Uterus (tissue), 4 donors: ENCODE results near the gene MEF2C. TPM values are rescaled to one million over a fixed set of nuclear protein-coding genes. Genes with fewer than 3 reads are reported as not detected.

Experiments used
- DNase-seq, 2 donors: peaks; one replicate each; pipeline ENCODE4 v3.0.0-alpha.2; 2019 to 2020
- H3K27ac ChIP-seq, 2 donors: fragments of 200-600 bp; sonication (generic); 1 replicate in 1 of 2; 2 replicates in 1 of 2; pipeline ENCODE4 v1.5.1; 2016 to 2018
- H3K27me3 ChIP-seq, 2 donors: fragments of 200-600 bp; sonication (generic); one replicate each; pipeline ENCODE4 v1.5.1; 2018 to 2019; ENCODE audit warnings: control low read depth in 1 of 2
- H3K36me3 ChIP-seq, 2 donors: fragments of 200-600 bp; sonication (generic); one replicate each; pipeline ENCODE4 v1.5.1; 2019; ENCODE audit warnings: control low read depth in 1 of 2
- H3K4me1 ChIP-seq, 2 donors: fragments of 200-600 bp; sonication (generic); one replicate each; pipeline ENCODE4 v1.5.1; 2018 to 2019; ENCODE audit warnings: control low read depth in 1 of 2
- H3K4me3 ChIP-seq, 2 donors: fragments of 200-600 bp; sonication (generic); 1 replicate in 1 of 2; 2 replicates in 1 of 2; pipeline ENCODE4 v1.5.1; 2018 to 2019; ENCODE audit warnings: mild to moderate bottlenecking in 1 of 2
- H3K9me3 ChIP-seq, 2 donors: fragments of 200-600 bp; sonication (generic); one replicate each; pipeline ENCODE4 v1.5.1; 2019; ENCODE audit warnings: control low read depth in 1 of 2
- POLR2A ChIP-seq, 2 donors: fragments of 450-650 bp; IDR thresholded peaks; one replicate each; pipeline ENCODE4 v1.6.1; 2016; ENCODE audit warnings: antibody characterized with exemption in 2 of 2, mild to moderate bottlenecking in 1 of 2, moderate library complexity in 1 of 2
- intact Hi-C: fragments of 100-400 bp; cut with DNase I; formaldehyde crosslinking; loops from one replicate; pipeline ENCODE4 v1.15.1; 2023; ENCODE audit warnings: low total_unique reads
- total RNA-seq, 4 donors: library from RNA; depleted of rRNA in 3 of 4; stranded (reverse); fragments of >200 nt in 3 of 4; gene quantifications; one replicate each; pipeline versions ENCODE4 v1.1.0 to v1.2.4, GENCODE V29; 2014 to 2023
- TF ChIP-seq, protein P1 (sequence below), 4 experiments: fragments of 200-600 bp in 2 of 4; fragments of 450-650 bp in 2 of 4; sonication (generic) in 2 of 4; IDR thresholded peaks; one replicate each; pipeline ENCODE4 v1.5.1; 2016 to 2019; ENCODE audit warnings: antibody characterized with exemption in 4 of 4, mild to moderate bottlenecking in 2 of 4, moderate library complexity in 1 of 4
- donor health status: DM: yes; HTN: yes; CAD: no.

Gene MEF2C
- total RNA-seq, 4 donors from 2014 or later, result 30.3 to 134 (median 70.3) TPM

DNA sequence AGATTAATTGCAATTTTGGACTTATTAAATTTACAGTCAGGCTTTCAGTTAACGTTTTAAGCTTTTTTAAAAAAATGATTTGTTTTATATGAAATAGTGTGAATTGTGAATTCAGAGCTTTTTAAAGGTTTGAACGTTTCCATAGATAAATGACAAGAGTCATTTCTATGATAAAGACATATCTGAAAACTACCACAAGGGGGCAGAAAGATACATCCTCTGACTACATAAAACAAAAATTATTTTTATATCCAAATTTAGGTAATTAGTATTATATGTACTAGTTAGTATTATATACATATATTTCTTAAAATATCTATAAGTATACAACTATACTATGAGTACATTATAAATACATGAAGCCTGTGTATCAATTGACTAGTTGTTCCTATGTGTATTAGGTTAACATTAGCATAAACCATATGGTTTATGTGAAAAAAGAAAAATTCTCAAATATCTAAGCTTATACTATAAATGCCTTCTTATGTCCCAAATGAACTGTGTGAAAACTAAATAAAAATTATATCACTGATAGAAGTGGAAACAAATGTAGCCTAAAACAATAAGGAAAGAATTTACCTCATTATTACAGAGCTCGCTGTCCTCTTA is 155.2 kb downstream of the MEF2C start:
- Histone ChIP-seq H3K9me3 (no peaks in the 10 kb centered on the region), H3K4me1 (no peaks in the 10 kb centered on the region), H3K27me3 (no peaks in the 10 kb centered on the region), H3K4me3 (no peak overlapping the region), H3K27ac (no peak overlapping the region), H3K36me3 (no peaks in the 10 kb centered on the region)
- intact Hi-C loops, result no loop called here
- no peak for DNase-seq
- TF ChIP-seq, protein P1, sequence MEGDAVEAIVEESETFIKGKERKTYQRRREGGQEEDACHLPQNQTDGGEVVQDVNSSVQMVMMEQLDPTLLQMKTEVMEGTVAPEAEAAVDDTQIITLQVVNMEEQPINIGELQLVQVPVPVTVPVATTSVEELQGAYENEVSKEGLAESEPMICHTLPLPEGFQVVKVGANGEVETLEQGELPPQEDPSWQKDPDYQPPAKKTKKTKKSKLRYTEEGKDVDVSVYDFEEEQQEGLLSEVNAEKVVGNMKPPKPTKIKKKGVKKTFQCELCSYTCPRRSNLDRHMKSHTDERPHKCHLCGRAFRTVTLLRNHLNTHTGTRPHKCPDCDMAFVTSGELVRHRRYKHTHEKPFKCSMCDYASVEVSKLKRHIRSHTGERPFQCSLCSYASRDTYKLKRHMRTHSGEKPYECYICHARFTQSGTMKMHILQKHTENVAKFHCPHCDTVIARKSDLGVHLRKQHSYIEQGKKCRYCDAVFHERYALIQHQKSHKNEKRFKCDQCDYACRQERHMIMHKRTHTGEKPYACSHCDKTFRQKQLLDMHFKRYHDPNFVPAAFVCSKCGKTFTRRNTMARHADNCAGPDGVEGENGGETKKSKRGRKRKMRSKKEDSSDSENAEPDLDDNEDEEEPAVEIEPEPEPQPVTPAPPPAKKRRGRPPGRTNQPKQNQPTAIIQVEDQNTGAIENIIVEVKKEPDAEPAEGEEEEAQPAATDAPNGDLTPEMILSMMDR (IDR thresholded peaks at IDR 0.05), result peak; percentile 27 to 61 (median 29)
- no peak for TF ChIP-seq POLR2A (IDR thresholded peaks at IDR 0.05)

GRCh38 chr5:88725454-88725853 is 157.5 kb downstream of the MEF2C start:
- Histone ChIP-seq H3K4me3 (no peak overlapping the region), H3K27ac (no peak overlapping the region), H3K4me1 (no peaks in the 10 kb centered on the region), H3K9me3 (no peaks in the 10 kb centered on the region), H3K27me3 (no peaks in the 10 kb centered on the region), H3K36me3 (no peaks in the 10 kb centered on the region)
- TF ChIP-seq, protein P1 (IDR thresholded peaks at IDR 0.05), result no peak
- TF ChIP-seq POLR2A (IDR thresholded peaks at IDR 0.05), result no peak
- intact Hi-C loops, result no loop called here
- DNase-seq, result no peak

DNA sequence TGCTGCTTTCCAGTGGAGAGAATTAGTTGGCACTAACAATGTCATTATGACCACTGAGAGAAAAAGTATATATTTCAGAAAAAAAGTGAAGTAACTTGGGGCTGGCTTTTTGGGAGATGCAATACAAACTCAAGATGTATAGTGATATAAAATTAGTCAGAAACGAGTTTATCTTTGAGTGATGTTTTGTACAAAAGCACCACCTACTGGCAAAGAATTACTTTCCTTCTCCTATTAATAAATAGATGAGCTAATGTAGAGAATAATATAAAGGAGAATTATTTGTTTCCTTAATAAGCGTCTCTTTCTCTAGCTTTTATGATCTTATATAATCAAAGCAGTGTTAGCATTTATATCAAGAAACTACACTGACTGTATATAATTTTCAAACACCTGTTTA is 158.8 kb downstream of the MEF2C start:
- intact Hi-C loops, result no loop called here
- H3K9me3 ChIP-seq, result no peaks in the 10 kb centered on the region
- no peaks in the 10 kb centered on the region for H3K27me3 ChIP-seq
- TF ChIP-seq POLR2A (IDR thresholded peaks at IDR 0.05), result no peak
- TF ChIP-seq, protein P1 (IDR thresholded peaks at IDR 0.05), result no peak
- no peaks in the 10 kb centered on the region for H3K36me3 ChIP-seq
- DNase-seq, result no peak
- no peak overlapping the region for H3K4me3 ChIP-seq
- H3K4me1 ChIP-seq, result no peaks in the 10 kb centered on the region
- no peak overlapping the region for H3K27ac ChIP-seq

- TF ChIP-seq POLR2A (IDR thresholded peaks at IDR 0.05), result no peak
- TF ChIP-seq, protein P1 (IDR thresholded peaks at IDR 0.05), result no peak
- Histone ChIP-seq H3K9me3 (no peaks in the 10 kb centered on the region), H3K36me3 (no peaks in the 10 kb centered on the region), H3K4me1 (no peaks in the 10 kb centered on the region), H3K4me3 (no peak overlapping the region), H3K27me3 (no peaks in the 10 kb centered on the region), H3K27ac (no peak overlapping the region)
- intact Hi-C loops, result no loop called here
- no peak for DNase-seq
Observed at GRCh38 chr5:88722546-88723073, 160.4 kb downstream of the MEF2C start.

DNA sequence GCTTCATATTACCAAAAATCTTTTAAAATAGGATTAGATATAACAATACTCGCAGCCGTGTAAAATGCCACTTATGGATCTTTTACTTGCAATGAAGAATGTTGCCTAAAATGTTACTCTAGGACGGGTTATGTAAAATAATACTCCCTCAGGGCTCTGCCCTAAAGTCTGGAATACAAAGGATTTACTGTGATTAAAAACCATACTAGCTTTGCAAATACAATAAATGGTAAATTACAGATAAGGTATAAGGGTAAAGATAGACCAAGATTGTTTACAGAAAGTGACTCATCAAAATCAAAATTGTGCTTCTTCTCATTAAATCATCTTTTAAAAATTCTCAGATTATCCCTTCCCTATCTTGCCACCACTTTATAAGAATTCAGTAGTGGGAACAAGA is 163.6 kb downstream of the MEF2C start:
- Histone ChIP-seq H3K4me1 (no peaks in the 10 kb centered on the region), H3K27me3 (no peaks in the 10 kb centered on the region), H3K36me3 (no peaks in the 10 kb centered on the region), H3K27ac (no peak overlapping the region), H3K4me3 (no peak overlapping the region), H3K9me3 (no peaks in the 10 kb centered on the region)
- intact Hi-C loops, result no loop called here
- no peak for TF ChIP-seq POLR2A (IDR thresholded peaks at IDR 0.05)
- TF ChIP-seq, protein P1 (IDR thresholded peaks at IDR 0.05), result no peak
- no peak for DNase-seq
